Neural crest cell (in vitro differentiated cells): ENCODE measurements around the gene EIF4G2. TPM values are rescaled to one million over a fixed set of nuclear protein-coding genes. Genes with fewer than 3 reads are reported as not detected.
A peak's percentile ranks its signal among the peaks of the same experiment; 100 is the strongest.

ENCODE experiments used
- DNase-seq: peaks from one replicate; pipeline ENCODE4 v3.0.0; 2021; ENCODE audit warnings: low read depth, mixed read lengths, low spot score
- H3K27ac Mint-ChIP-seq: one replicate; pipeline ENCODE4 v1.8.0; 2021; ENCODE audit warnings: mild to moderate bottlenecking, mixed read lengths; ENCODE audit not compliant: unreplicated experiment
- H3K27me3 Mint-ChIP-seq: 2 replicates; pipeline ENCODE4 v1.8.0; 2021; ENCODE audit warnings: low read depth, mild to moderate bottlenecking, mixed read lengths
- H3K36me3 Mint-ChIP-seq: 2 replicates; pipeline ENCODE4 v1.8.0; 2021; ENCODE audit warnings: low read depth, mild to moderate bottlenecking, mixed read lengths
- H3K4me1 Mint-ChIP-seq: 2 replicates; pipeline ENCODE4 v1.8.0; 2021; ENCODE audit warnings: mixed read lengths
- H3K4me3 Mint-ChIP-seq: one replicate; pipeline ENCODE4 v1.8.0; 2021; ENCODE audit warnings: mild to moderate bottlenecking, mixed read lengths
- H3K9me3 Mint-ChIP-seq: 2 replicates; pipeline ENCODE4 v1.8.0; 2021; ENCODE audit warnings: mixed read lengths
- CTCF ChIP-seq: fragments of 200-600 bp; sonication (generic); conservative IDR thresholded peaks from 2 replicates; pipeline ENCODE4 v1.5.0; 2021; ENCODE audit warnings: antibody characterized with exemption, mild to moderate bottlenecking
- total RNA-seq: library from RNA; stranded (reverse); gene quantifications from 2 replicates; pipeline ENCODE4 v1.2.1, GENCODE V29; 2021

The EIF4G2 gene
- total RNA-seq, 1 donor from 2014 or later = 1,333 TPM

GRCh38 chr11:10762185-10762584 lies 46.5 kb downstream of the EIF4G2 start:
- Mint-ChIP-seq H3K9me3 (no peaks in the 10 kb centered on the region), H3K4me1 (no peaks in the 10 kb centered on the region)

GRCh38 chr11:10761085-10761698 lies 47.5 kb downstream of the EIF4G2 start:
- H3K4me3 Mint-ChIP-seq = no peak overlapping the region
- H3K27me3 Mint-ChIP-seq = no peaks in the 10 kb centered on the region
- no peak for DNase-seq
- H3K4me1 Mint-ChIP-seq = no peaks in the 10 kb centered on the region
- H3K36me3 Mint-ChIP-seq = peaks cover 11% of the 10 kb centered on the region
- no peak for TF ChIP-seq CTCF
- H3K27ac Mint-ChIP-seq = no peak overlapping the region
- H3K9me3 Mint-ChIP-seq = no peaks in the 10 kb centered on the region

More at GRCh38 chr11:10762185-10762584, 46.5 kb downstream of the EIF4G2 start:
- no peaks in the 10 kb centered on the region for H3K27me3 Mint-ChIP-seq
- TF ChIP-seq CTCF = no peak
- peaks cover 13% of the 10 kb centered on the region for H3K36me3 Mint-ChIP-seq
- DNase-seq = no peak
- no peak overlapping the region for H3K4me3 Mint-ChIP-seq
- H3K27ac Mint-ChIP-seq = no peak overlapping the region

DNA sequence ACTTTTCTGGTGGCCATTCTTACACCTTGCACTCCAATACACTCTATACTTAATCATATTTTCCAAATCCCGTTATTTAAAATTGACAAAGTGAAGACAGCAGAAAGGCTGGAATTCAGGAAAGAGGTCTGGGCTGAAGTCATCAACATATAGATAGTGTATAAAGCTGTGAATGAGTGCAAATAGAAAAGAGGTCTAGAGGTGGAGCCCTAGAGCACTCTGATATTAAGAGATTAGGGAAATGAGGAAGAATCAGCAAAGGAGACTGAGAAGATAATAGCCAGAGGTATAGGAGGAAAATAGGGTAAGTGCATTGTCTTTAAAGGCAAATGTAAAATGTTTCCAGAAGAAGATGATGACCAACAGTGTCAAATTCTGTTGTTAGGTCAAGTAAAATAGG lies 49.8 kb downstream of the EIF4G2 start:
- no peaks in the 10 kb centered on the region for H3K9me3 Mint-ChIP-seq
- H3K27me3 Mint-ChIP-seq = no peaks in the 10 kb centered on the region
- no peak overlapping the region for H3K4me3 Mint-ChIP-seq
- no peaks in the 10 kb centered on the region for H3K4me1 Mint-ChIP-seq
- H3K27ac Mint-ChIP-seq = no peak overlapping the region
- TF ChIP-seq CTCF = peak; percentile 23
- DNase-seq = no peak
- peaks cover 3% of the 10 kb centered on the region for H3K36me3 Mint-ChIP-seq

GRCh38 chr11:10752486-10752885 lies 56.2 kb downstream of the EIF4G2 start:
- Mint-ChIP-seq H3K36me3 (no peaks in the 10 kb centered on the region), H3K4me3 (peak overlapping the region; percentile 99), H3K27me3 (no peaks in the 10 kb centered on the region), H3K4me1 (peaks cover 13% of the 10 kb centered on the region), H3K27ac (no peak overlapping the region), H3K9me3 (no peaks in the 10 kb centered on the region)
- no peak for DNase-seq
- TF ChIP-seq CTCF = no peak

- Mint-ChIP-seq H3K27ac (no peak overlapping the region), H3K9me3 (no peaks in the 10 kb centered on the region), H3K4me3 (peak overlapping the region; percentile 99), H3K27me3 (no peaks in the 10 kb centered on the region), H3K4me1 (peaks cover 13% of the 10 kb centered on the region), H3K36me3 (no peaks in the 10 kb centered on the region)
- TF ChIP-seq CTCF = no peak
- DNase-seq = no peak
Observed at GRCh38 chr11:10752061-10752460, 56.7 kb downstream of the EIF4G2 start.
